ENCODE data around the gene HACE1.
"Not testable (repeated sequence)": the region's sequence is repeated elsewhere in the genome, so short reads cannot be mapped to it uniquely, and the experiment has no call there.

The HACE1 gene

DNA sequence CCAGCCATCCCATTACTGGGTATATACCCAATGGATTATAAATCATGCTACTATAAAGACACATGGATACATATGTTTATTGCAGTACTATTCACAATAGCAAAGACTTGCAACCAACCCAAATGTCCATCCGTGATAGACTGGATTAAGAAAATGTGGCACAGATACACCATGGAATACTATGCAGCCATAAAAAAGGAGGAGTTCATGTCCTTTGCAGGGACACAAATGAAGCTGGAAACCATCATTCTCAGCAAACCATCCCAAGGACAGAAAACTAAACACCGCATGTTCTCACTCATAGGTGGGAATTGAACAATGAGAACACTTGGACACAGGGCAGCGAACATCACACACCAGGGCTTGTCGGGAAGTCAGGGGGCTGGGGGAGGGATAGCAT lies 54.4 kb downstream of the HACE1 start:
- H3K4me1 Mint-ChIP-seq; ATAC-seq (ENCODE audit: low read depth); H3K4me3 Mint-ChIP-seq; H3K27ac Mint-ChIP-seq; DNase-seq (ENCODE audit: low spot score in 2 of 2); H3K9me3 Mint-ChIP-seq; H3K27me3 Mint-ChIP-seq: not testable (repeated sequence)
- H3K36me3 Mint-ChIP-seq = peaks cover 47% of the 10 kb centered on the region

DNA sequence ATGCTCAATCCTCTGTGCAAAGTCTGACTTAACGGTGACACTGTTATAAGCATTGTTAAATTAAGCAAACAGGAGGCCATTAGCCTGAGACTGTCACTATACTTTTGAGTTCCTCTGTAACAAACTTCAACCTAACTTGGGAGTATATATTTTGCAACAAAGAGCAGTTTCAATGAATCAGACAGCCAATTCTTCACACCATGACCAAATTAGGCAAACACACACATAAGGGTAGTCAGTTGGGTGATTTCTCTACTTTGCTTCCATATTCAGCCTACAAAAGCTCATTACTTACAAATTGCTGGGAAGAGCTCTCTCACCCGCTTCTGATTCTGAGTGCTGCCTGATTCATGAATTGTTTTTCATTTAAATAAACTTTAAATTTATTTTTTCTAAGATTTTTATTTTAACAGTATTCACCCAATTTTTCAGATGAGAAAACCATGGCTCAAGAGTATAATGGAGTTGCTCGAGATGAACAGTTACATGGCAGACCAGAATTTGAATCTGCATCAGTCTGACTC lies 60.5 kb downstream of the HACE1 start:
- DNase-seq (ENCODE audit: low spot score in 2 of 2) (no peak), ATAC-seq (ENCODE audit: low read depth) (no peak)
- Mint-ChIP-seq H3K36me3 (peaks cover 31% of the 10 kb centered on the region), H3K27me3 (no peaks in the 10 kb centered on the region), H3K4me1 (peaks cover 6% of the 10 kb centered on the region), H3K9me3 (peaks cover 3% of the 10 kb centered on the region), H3K27ac (no peak overlapping the region), H3K4me3 (no peak overlapping the region)

DNA sequence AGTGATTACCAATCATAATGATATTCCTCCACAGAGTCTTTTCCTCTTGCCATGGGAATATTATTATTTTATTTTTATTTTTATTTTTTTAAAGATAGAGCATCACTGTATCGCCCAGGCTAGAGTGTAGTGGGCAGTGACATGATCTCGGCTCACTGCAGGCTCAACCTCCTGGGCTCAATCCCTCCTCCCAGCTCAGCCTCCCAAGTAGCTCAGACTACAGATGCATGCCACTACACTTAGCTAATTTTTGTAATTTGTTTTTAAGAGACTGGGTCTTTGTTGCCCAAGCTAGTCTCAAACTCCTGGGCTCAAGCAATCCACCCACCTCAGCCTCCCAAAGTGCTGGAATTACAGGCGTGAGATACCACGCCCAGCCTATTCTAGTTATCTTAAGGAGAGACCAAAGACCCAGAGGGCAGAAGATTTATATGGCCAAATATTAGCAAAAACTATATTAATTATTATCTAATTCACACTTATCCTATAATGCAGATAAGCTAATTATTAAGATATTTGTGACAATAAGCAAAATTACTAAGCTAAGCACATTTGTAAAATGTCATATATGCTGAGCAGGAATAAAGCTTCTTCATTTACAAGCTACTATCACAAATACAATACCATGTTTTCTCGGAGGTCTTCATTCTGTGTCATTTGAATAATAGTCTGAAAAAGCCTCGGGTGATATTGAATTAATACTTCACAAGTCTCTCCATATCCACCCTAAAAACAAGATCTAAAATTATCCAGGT lies 63.5 kb downstream of the HACE1 start:
- no peak for DNase-seq (ENCODE audit: low spot score in 2 of 2)
- no peaks in the 10 kb centered on the region for H3K27me3 Mint-ChIP-seq
- no peak for ATAC-seq (ENCODE audit: low read depth)
- no peak overlapping the region for H3K4me3 Mint-ChIP-seq
- peaks cover 3% of the 10 kb centered on the region for H3K9me3 Mint-ChIP-seq
- peaks cover 17% of the 10 kb centered on the region for H3K36me3 Mint-ChIP-seq
- H3K4me1 Mint-ChIP-seq = peaks cover 2% of the 10 kb centered on the region
- no peak overlapping the region for H3K27ac Mint-ChIP-seq

DNA sequence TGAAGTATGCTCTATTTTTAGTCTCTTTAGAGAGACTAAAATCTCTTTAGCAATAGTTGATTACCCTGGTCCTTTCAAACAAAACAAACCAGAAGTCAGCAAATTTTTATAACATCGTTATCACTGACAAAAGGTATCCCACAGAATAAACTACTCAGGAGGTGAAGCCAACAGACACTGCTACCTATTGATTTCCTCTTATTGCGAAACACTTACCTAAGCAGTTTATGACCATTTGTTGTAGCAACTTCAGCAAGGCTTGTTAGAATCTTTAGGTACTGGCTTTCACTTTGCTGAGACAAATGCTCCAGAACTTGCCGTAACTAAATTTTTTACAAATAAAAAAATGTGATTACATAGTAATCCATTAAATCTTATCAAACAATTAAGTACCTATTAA lies 64.4 kb downstream of the HACE1 start:
- Mint-ChIP-seq H3K36me3 (peaks cover 10% of the 10 kb centered on the region), H3K27me3 (no peaks in the 10 kb centered on the region), H3K4me3 (no peak overlapping the region), H3K4me1 (peaks cover 2% of the 10 kb centered on the region), H3K27ac (no peak overlapping the region), H3K9me3 (no peaks in the 10 kb centered on the region)
- DNase-seq (ENCODE audit: low spot score in 2 of 2) (no peak), ATAC-seq (ENCODE audit: low read depth) (no peak)

DNA sequence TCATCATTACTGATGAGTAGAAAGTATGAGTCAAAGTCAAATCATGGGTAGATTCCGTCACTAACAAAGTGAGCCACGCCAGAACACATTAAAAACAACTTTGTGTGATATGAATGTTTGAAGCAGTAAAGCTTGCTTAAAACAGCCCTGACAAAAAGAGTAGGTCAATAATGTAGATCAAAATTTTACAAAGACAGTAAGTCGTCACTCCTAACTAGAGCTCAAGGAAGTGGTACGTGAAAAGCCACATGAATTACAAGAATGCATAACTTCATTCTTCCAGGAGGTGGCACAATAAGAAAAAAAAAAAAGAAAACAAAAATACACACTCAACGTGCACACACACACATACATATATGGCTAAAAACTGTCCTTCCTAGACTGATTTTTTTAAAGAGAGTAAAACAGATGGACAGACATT lies 69.9 kb downstream of the HACE1 start:
- Mint-ChIP-seq H3K9me3 (no peaks in the 10 kb centered on the region), H3K4me1 (peaks cover 3% of the 10 kb centered on the region), H3K36me3 (peaks cover 15% of the 10 kb centered on the region), H3K27me3 (no peaks in the 10 kb centered on the region), H3K27ac (no peak overlapping the region), H3K4me3 (no peak overlapping the region)
- DNase-seq (ENCODE audit: low spot score in 2 of 2) (no peak), ATAC-seq (ENCODE audit: low read depth) (no peak)

DNA sequence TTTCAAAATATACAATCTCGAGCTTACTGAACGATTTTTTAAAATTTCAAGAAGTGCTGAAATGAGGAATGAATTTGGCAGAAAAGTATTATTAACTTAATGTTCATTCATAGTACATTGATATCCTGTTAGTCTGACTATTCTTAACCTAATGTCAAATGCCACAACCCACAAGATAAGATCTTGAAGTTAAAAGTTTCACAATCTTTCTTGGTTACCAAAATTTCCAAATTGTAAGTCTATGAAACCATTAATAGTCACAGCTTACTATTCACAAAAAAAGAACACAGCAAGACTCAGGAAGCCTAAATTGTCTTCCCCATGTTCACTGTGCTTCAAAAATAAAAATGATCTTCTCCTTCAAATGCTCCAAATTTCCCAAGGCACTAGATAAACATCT lies 71.3 kb downstream of the HACE1 start:
- peaks cover 3% of the 10 kb centered on the region for H3K4me1 Mint-ChIP-seq
- H3K4me3 Mint-ChIP-seq = no peak overlapping the region
- DNase-seq (ENCODE audit: low spot score in 2 of 2) (no peak), ATAC-seq (ENCODE audit: low read depth) (no peak)
- H3K27ac Mint-ChIP-seq = no peak overlapping the region
- peaks cover 18% of the 10 kb centered on the region for H3K36me3 Mint-ChIP-seq
- H3K9me3 Mint-ChIP-seq = no peaks in the 10 kb centered on the region
- H3K27me3 Mint-ChIP-seq = no peaks in the 10 kb centered on the region

DNA sequence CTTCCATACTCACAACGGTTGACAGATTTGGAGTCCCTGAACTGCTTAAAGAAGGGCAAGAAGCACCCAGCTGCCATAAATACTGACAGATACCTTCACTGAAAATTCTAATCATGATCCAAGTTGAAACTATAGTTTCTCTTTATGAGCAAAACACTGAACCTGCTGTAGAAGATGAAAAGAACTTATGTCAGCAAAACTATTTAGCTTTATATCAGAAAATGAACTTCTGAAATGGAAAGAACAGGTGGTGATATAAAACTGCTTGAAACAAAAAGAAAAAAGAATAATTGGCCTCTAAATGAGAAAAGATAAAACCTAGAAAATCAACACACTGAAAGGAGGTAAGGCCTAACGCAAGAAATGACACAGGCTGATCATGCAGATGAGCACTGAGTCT lies 72.4 kb downstream of the HACE1 start:
- Mint-ChIP-seq H3K27ac (no peak overlapping the region), H3K36me3 (peaks cover 23% of the 10 kb centered on the region), H3K9me3 (no peaks in the 10 kb centered on the region), H3K27me3 (no peaks in the 10 kb centered on the region), H3K4me3 (no peak overlapping the region), H3K4me1 (peaks cover 3% of the 10 kb centered on the region)
- no peak for ATAC-seq (ENCODE audit: low read depth)
- no peak for DNase-seq (ENCODE audit: low spot score in 2 of 2)

DNA sequence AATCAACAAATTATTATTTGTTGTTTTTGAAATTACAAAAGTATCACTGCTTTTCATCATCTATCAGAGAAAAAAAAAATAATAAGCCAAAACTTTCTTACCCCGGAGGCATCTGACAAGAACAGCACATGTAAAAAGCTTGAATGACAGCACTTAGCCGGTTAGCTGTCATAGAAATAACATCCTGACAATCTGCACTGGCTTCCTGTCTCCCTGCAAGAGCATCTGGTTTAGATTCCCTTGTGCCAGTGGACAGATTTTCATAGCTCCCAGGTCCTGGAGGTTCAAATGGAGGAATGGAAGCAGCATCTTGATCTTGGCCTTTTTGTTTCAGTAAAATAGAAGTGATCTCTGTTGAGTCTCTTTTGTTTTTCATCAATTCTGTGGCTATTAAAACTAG lies 74.8 kb downstream of the HACE1 start:
- ATAC-seq (ENCODE audit: low read depth) = no peak
- Mint-ChIP-seq H3K4me3 (no peak overlapping the region), H3K36me3 (peaks cover 34% of the 10 kb centered on the region), H3K27me3 (no peaks in the 10 kb centered on the region), H3K4me1 (peaks cover 3% of the 10 kb centered on the region), H3K27ac (no peak overlapping the region), H3K9me3 (no peaks in the 10 kb centered on the region)
- DNase-seq (ENCODE audit: low spot score in 2 of 2) = no peak

DNA sequence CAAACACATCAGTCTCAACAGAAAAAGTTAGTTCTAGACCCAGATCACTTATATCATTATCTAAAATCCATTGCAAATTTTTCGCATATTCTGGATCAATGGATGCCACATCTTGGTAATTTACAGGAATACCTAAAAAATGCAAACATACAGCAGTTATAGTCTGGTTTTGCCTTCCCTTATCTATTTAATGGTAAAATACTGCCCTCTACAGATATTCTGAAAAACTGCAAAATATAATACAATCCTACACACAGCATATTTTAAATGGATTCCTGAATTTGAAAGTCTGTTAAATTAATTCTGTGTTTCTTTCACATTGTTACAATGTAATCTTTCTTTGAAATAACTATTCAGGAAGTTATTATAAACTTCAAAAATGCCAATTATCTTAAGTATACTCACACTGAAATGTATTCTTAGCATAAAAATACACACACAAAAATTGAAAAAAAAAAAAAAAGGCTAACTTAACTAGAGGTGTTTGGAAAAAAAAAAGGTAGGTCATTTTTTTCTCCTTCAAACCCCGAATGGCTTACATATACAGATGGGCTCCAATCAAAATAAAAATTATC lies 88.4 kb downstream of the HACE1 start:
- H3K4me3 Mint-ChIP-seq = no peak overlapping the region
- no peak for DNase-seq (ENCODE audit: low spot score in 2 of 2)
- no peak overlapping the region for H3K27ac Mint-ChIP-seq
- ATAC-seq (ENCODE audit: low read depth) = peak; percentile 41
- no peaks in the 10 kb centered on the region for H3K27me3 Mint-ChIP-seq
- H3K4me1 Mint-ChIP-seq = no peaks in the 10 kb centered on the region
- H3K9me3 Mint-ChIP-seq = no peaks in the 10 kb centered on the region
- H3K36me3 Mint-ChIP-seq = peaks cover 2% of the 10 kb centered on the region

DNA sequence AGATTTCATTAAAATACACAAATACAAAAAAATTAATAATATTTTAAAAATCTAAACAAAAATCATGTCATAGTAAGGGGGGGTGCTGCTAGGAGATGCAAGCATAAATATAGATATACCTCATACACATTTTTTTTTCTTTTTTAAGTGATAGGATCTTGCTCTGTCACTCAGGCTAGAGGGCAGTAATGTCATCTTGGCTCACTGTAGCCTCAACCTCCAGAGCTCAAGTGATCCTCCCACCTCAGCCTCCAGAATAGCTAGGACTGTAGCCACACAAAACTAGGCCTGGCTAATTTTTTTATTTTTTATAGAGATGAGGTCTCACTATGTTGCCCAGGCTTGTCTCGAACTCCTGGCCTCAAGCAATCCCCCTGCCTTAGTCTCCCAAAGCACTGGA lies 90.8 kb downstream of the HACE1 start:
- H3K4me1 Mint-ChIP-seq = no peaks in the 10 kb centered on the region
- no peaks in the 10 kb centered on the region for H3K27me3 Mint-ChIP-seq
- H3K36me3 Mint-ChIP-seq = peaks cover 2% of the 10 kb centered on the region
- no peak for DNase-seq (ENCODE audit: low spot score in 2 of 2)
- no peak for ATAC-seq (ENCODE audit: low read depth)
- H3K4me3 Mint-ChIP-seq = no peak overlapping the region
- no peak overlapping the region for H3K27ac Mint-ChIP-seq
- no peaks in the 10 kb centered on the region for H3K9me3 Mint-ChIP-seq

DNA sequence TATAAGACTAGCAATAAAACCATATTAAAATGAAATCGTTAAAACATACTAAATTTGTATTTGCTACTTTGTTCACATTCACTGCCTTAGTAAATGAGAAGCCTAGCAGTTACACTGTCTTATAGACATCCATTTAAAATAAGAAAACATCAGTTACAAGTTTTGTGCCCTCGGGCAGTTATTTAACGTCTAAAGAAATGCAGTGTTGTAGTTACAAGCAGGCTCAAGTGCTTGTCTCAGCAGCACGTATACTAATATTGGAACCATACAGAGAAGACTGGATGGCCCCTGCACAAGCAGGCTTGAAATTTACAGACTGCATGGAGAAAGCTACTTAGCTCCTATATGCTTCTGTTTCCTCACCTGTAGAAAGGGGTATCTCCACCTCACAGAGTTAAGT lies 93.1 kb downstream of the HACE1 start:
- Mint-ChIP-seq H3K27ac (no peak overlapping the region), H3K4me3 (no peak overlapping the region), H3K36me3 (peaks cover 11% of the 10 kb centered on the region), H3K4me1 (no peaks in the 10 kb centered on the region), H3K9me3 (no peaks in the 10 kb centered on the region), H3K27me3 (no peaks in the 10 kb centered on the region)
- DNase-seq (ENCODE audit: low spot score in 2 of 2) = no peak
- no peak for ATAC-seq (ENCODE audit: low read depth)

DNA sequence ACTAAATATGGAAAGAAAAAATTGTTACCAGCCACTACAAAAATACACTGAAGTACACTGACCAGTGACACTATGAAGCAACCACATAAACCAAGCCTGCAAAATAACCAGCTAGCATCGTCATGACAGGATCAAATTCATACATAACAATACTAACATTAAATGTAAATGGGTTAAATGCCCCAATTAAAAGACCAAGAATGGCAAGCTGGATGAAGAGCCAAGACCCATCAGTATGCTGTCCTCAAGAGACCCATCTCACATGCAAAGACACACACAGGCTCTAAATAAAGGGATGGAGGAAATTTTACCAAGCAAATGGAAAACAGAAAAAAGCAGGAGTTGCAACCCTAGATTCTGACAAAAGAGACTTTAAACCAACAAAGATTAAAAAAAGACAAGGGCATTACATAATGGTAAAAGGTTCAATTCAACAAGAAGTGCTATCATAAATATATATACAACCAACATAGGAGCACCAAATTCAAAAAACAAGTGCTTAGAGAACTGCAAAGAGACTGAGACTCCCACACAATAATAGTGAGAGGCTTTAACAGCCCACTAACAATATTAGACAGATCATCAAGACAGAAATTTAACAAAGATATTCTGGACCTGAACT lies 104.8 kb downstream of the HACE1 start:
- H3K9me3 Mint-ChIP-seq = peaks cover 21% of the 10 kb centered on the region

DNA sequence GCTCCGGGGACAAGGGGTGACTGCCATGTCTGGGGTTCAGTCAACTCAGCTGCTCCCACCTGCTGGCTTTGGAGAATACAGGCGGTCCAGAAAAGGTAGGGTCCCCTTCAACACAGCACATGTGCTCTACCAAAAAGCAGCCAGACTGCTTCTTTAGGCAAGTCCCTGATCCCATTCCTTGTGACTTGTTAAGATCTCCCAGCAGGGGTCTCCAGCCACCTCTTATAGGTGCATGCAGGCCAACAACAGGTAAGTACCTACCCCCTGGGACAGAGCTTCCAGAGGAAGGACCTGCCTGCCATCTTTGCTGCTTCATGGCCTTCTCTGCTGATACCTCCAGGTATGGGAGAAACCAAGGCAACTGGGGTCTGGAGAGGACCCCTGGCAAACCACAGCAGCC lies 106.5 kb downstream of the HACE1 start:
- peaks cover 15% of the 10 kb centered on the region for H3K9me3 Mint-ChIP-seq
- ATAC-seq (ENCODE audit: low read depth) (no peak), DNase-seq (ENCODE audit: low spot score in 2 of 2) (no peak)
- H3K27me3 Mint-ChIP-seq = no peaks in the 10 kb centered on the region
- no peak overlapping the region for H3K27ac Mint-ChIP-seq
- no peaks in the 10 kb centered on the region for H3K4me1 Mint-ChIP-seq
- peaks cover 44% of the 10 kb centered on the region for H3K36me3 Mint-ChIP-seq
- H3K4me3 Mint-ChIP-seq = no peak overlapping the region

More for the DNA sequence above, 104.8 kb downstream of the HACE1 start:
- Mint-ChIP-seq H3K27ac (no peak overlapping the region), H3K36me3 (peaks cover 60% of the 10 kb centered on the region), H3K4me3 (no peak overlapping the region), H3K4me1 (no peaks in the 10 kb centered on the region), H3K27me3 (no peaks in the 10 kb centered on the region)
- no peak for ATAC-seq (ENCODE audit: low read depth)
- DNase-seq (ENCODE audit: low spot score in 2 of 2) = no peak

DNA sequence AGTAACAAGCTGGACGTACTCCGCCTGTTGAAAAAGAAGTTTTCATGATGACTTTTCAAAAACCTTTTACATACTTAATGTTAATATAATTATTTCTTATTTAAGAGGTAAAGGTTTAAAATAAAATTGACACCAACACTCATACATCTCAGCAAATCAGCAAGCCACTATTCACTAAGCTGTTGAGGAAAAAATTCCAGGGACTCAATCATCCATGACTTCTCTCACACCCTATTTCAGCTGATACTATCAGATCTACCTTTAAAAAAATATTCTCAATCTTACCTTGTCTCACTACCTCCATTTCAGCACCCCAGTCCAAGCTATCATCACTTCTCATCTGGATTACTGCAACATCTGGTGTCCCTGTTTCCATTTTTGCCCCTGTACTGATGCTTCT lies 109.3 kb downstream of the HACE1 start:
- no peak for ATAC-seq (ENCODE audit: low read depth)
- H3K4me1 Mint-ChIP-seq = no peaks in the 10 kb centered on the region
- H3K27me3 Mint-ChIP-seq = no peaks in the 10 kb centered on the region
- peaks cover 26% of the 10 kb centered on the region for H3K36me3 Mint-ChIP-seq
- no peak overlapping the region for H3K27ac Mint-ChIP-seq
- peaks cover 11% of the 10 kb centered on the region for H3K9me3 Mint-ChIP-seq
- H3K4me3 Mint-ChIP-seq = no peak overlapping the region
- DNase-seq (ENCODE audit: low spot score in 2 of 2) = no peak

Data from memory B cell (primary cell).